ENCODE data around the gene CCL8.
A peak's percentile ranks its signal among the peaks of the same experiment; 100 is the strongest.
"Not testable (repeated sequence)": the region's sequence is repeated elsewhere in the genome, so short reads cannot be mapped to it uniquely, and the experiment has no call there.

Gene CCL8

GRCh38 chr17:34313164-34313563, 6.1 kb upstream of the CCL8 start:
- DNase-seq (ENCODE audit: low read depth, low spot score): no peak

DNA sequence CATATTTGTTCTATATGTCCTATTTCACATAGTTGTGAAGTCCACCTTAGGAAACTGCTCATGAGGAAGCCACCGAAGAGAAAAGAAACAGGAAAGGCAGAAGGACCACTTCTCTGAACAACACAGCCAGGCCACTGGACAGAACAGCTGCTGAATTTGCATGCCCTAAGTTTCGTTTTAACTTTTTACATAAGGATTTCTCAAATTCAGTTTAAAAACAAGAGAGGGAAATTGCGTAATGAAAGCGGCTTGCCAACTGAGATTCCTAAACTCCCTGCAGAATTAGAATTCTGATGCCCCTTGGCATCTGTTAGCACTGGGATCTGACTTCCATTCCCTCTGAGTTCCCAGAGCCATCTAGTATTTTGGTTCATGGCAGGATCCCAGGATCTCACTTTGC, 5.0 kb upstream of the CCL8 start:
- DNase-seq (ENCODE audit: low read depth, low spot score): no peak

- DNase-seq (ENCODE audit: low read depth, low spot score): no peak
Measured at GRCh38 chr17:34318474-34318873, 761 bp upstream of the CCL8 start.

GRCh38 chr17:34321964-34322363, 2.7 kb downstream of the CCL8 start:
- DNase-seq (ENCODE audit: low read depth, low spot score): no peak

DNA sequence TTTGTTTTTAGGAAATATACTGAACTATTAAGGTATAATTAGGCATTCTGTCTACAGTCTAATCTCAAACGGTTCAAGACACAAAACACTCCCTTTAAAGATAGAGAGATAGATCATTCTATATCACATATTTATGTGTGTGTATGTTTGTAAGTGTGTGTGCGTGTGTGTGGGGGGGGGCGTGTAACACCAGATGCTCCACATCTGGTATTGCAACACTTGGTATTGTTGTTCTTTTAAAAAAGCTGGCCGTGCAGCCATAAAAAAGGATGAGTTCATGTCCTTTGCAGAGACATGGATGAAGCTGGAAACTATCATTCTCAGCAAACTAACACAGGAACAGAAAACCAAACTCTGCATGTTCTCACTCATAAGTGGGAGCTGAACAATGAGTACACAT, 8.3 kb downstream of the CCL8 start:
- DNase-seq (ENCODE audit: low read depth, low spot score): not testable (repeated sequence)

- no peak for DNase-seq (ENCODE audit: low read depth, low spot score)
Measured at GRCh38 chr17:34337701-34338100, 18.5 kb downstream of the CCL8 start.

GRCh38 chr17:34339138-34339770, 20.0 kb downstream of the CCL8 start:
- no peak for DNase-seq (ENCODE audit: low read depth, low spot score)

DNA sequence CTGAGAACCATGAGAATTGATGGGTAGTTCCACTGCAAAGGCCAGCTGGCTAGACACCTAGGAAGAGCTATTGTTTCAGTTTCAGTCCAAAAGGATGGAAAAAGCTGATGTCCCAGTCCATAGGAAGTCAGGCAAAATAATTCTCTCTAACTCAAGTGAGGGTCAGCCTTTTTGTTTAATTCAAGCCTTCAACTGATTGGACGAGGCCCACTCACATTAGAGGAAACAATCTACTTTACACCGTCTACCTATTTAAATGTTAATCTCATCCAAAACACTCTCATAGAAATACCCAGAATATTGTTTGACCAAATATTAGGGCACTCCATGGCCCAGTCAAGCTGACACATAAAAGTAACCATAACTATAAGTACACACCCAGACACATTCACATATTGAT, 22.7 kb downstream of the CCL8 start:
- DNase-seq (ENCODE audit: low read depth, low spot score): no peak

DNA sequence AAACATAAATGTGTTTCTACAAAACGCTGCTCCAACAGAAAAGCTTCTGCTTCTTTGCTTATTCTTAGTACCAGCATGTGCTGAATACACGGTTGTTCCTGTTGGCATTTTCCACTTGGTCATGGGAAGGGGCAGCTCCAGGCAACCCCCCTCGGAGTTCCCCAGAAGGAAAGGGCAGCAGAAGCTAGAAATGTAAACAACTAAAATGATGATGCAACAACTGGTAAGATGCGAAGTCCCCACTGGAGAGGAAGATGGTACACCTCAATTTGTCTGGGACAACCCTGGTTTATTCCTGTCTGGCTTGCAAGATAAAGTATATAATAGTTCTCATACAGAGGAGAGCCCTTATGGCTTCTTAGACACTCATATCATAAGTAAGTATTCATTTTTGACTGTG, 27.8 kb downstream of the CCL8 start:
- DNase-seq (ENCODE audit: low read depth, low spot score): no peak

- no peak for DNase-seq (ENCODE audit: low read depth, low spot score)
Measured at GRCh38 chr17:34349751-34350150, 30.5 kb downstream of the CCL8 start.

DNA sequence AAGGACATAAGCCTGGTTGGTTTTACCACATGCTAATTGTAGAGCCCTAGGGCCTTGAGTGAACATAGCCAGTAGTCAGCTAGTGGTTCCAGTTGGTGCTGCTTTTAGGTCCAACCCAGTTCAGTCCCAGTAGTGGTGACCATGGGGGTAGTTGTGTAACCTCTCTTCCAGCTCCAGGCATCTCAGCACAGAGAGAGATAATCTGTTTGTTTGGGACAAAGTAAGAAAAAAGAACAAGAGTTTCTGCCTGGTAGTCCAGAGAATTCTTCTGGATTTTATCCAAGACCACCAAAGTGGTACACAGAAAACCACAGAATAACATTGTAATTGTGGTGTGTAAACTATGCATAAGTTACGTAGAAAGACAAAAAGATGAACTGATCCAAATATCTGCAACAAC, 31.9 kb downstream of the CCL8 start:
- DNase-seq (ENCODE audit: low read depth, low spot score): no peak

GRCh38 chr17:34352191-34352590, 33.0 kb downstream of the CCL8 start:
- no peak for DNase-seq (ENCODE audit: low read depth, low spot score)

- DNase-seq (ENCODE audit: low read depth, low spot score): no peak
Measured at GRCh38 chr17:34354637-34355036, 35.4 kb downstream of the CCL8 start.

- DNase-seq (ENCODE audit: low read depth, low spot score): no peak
Measured at GRCh38 chr17:34356194-34356593, 37.0 kb downstream of the CCL8 start, which contains the start of gene CCL13. TSS of gene CCL13 (plus strand) at chr17:34356480. CDS start at chr17:34356527, 47 bp downstream.

DNA sequence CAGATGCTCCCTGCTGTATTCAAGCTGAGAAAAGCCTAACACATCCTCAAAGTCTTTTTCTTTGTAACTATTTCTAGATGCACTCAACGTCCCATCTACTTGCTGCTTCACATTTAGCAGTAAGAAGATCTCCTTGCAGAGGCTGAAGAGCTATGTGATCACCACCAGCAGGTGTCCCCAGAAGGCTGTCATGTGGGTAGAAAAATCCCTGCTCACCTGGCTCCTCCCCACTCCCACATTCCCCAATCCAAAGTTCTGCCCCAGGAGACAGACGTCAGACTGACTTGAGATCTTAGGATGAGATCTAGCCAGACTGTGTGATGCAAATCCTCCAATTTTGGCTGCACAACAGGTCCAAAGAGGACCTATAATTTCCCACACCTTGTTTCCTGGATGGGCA, 38.2 kb downstream of the CCL8 start:
- DNase-seq (ENCODE audit: low read depth, low spot score): no peak

DNA sequence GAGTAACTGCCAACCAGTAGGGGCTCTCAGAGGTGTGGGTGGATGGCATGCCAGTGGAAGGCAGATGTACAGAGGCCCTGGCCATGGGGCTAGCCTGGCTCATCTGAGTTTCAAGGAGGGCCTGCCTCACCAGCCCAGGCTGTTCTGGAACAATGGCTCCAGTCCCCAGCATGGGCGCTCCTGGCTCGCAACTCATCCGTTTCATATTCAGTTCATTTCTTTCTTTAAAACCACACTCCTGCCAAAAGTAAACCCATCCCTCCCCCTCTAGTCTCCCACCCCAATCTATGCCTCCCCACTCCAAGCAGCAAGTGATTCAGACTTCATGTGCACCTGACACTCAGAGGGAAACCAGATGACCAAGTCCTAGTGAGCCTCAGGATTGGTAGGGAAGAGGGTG, 39.4 kb downstream of the CCL8 start:
- no peak for DNase-seq (ENCODE audit: low read depth, low spot score)

DNA sequence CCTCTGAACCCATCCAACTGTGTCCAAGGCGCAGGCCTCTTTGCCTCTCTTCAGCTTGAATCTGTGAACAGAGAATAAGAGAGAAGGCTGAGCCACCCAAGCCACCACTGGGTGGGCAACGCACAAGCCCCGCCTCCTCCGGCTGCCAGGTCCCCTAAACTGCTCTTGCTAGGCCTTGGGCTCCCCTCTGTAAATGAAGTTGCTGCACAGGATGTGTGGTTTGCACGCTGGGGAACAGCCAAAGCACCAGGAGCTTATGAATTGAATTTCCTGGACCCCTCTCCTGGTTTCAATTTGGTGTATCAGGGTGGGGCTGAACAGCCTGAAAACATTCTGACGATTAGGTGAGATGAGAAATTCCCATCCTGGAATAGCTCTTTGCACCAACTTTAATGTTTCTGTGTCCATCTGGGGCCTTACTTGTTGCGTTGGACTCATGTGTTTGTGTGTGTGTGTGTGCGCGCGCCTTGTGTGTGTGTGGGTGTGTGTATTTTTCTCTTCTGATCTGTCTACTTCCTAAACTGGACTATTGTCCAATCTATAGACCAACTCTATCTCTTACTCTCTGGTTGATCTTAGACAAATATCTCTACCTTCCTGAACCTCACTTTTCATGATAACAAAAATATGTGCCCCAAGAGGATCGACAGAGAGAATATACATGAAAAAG, 41.5 kb downstream of the CCL8 start:
- no peak for DNase-seq (ENCODE audit: low read depth, low spot score)

DNA sequence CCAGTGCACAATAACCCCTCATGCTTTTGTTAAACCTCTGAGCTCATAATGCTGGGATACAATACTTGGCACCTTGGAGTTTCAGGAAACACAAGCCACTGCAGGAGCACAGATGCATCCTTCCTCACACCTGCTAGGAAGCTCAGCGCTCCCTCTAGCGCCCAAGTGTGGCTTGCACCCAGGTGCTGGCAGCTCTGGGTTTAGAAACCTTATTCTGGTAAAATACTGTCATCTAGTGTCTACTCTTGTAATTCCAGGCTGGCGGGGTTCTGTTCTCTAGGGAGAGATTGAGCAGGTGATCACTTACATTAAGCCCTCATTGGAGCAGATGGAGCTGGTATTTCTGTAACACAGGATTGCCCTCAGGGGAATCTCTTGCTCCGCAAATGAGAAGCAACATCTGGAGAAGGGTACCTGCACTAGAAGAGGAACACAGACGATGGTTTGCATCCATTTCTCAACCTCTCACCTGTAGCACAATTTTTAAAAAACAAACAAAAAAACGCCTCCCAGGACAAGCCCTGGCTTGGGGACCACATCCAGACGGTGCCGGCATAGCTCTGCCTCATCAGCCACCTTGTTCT, 42.3 kb downstream of the CCL8 start:
- DNase-seq (ENCODE audit: low read depth, low spot score): peak; percentile 27

DNA sequence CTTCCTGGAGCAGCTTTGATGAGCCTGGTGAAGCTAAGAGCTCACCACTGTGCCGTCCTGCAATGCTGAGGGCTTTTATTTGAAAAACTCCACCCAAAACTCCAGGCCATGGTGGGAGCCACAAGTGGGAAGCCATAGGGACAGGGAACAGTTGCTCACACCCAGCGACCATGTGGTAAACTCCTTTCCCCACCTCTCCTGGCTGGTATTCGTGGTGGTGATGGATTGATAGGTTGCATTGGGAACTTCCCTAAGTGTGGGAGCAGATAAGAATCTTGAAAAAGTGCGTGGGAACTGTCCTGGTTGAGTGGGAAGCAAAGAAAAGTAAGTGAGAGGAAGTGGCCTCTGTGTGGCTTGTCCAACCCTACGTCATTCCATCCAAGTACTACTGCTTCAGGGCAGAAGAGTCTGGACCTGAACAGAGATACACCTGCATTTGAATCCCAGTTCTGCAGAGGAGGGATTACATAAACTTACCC, 44.0 kb downstream of the CCL8 start, which contains the start of gene CCL1:
Gene CCL1 (minus strand): TSS at position 51 of the 479 bp plus-strand sequence. CDS start 72 bp downstream, outside the sequence.
- no peak for DNase-seq (ENCODE audit: low read depth, low spot score)

DNA sequence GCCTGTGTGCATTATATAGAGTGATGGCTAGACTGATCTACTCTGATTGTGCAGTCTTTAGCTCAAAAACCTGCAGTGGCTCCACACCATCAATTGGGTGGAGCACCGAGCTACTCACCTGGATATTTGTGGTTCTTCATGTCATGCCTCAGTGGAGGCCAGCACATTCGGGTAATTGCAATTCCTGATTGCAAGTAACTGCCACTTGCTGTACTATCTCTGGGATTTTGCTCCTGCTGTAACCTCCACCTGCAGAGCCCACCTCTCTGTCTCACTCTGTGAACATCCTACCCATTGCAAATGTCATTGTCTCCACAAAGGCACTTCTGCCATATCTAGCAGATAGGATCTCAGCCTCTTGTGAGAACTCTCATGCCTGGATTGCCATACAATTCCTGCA, 45.5 kb downstream of the CCL8 start:
- no peak for DNase-seq (ENCODE audit: low read depth, low spot score)

DNA sequence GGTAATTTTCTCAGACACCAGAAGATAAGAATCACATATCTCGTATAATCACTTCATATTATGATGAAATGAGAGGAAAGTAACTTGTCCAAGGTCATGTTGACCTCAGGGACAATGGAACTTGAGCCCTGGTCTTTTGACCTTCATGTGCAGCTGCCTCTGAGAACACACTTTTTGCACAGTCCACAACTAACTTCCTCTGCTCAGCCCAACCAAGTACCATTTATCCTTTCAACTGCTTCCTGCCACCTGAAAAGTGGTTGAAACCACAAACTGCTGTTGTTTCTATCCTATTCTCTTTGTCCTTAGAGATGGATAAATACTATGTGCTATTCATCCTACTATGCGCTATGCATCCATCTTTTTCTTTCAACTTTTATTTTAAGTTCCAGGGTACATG, 46.1 kb downstream of the CCL8 start:
- no peak for DNase-seq (ENCODE audit: low read depth, low spot score)

DNA sequence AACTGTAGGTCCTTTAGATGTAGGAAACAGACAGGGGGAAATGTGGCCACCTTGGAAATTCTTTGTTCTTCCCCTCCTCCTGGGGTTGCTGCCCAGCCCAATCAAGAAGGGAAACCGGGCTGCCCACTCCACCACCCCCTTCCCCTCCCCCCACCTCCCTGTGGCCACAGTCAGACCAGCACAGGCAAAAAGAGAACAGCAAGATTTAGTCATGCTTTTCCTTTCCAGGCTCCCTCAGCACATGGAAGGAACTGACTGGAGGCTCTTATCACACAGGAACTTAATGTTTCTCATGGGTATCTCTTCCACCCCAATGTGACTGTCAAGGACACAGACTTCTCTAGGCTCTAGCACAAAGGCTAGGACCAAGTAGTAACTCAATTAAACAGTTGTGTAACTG, 46.8 kb downstream of the CCL8 start:
- no peak for DNase-seq (ENCODE audit: low read depth, low spot score)

DNA sequence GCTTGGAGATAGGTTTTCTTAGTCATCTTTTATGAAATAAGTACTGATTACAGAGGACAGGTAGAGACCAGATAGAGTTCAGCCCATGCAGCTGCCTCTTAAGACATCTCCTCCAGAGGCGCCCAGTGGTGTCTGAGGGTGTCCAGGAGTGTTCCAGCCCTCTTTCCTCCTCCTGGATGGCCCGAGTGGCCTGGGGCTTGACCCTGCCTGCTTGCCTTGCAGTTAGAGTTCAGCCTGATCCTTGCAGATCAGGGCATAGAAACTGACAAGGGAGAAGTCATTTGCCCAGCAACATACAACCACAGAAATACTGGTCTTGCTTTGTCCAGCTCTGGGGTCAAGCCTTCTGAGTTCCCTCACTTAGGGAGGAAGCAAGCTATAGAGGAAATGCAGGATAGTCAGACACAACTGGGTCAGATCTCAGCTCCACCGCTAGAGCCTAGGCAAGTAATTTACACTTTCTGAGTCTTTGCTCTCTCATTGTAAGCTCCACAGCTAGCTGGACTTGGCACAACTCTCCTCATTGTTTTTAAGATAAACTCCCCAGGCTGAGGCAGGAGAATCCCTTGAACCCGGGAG, 47.4 kb downstream of the CCL8 start:
- no peak for DNase-seq (ENCODE audit: low read depth, low spot score)

All from activated naive CD8-positive, alpha-beta T cell treated with anti-CD3 and anti-CD28 coated beads, Interleukin-2, amount 50 U/mL, for 16 hours (primary cell).